H4 (cell line): Measurements from ENCODE around the gene HMSD. TPM values are rescaled to one million over a fixed set of nuclear protein-coding genes. Genes with fewer than 3 reads are reported as not detected.
A peak's percentile ranks its signal among the peaks of the same experiment; 100 is the strongest.

Source experiments
- DNase-seq: peaks from one replicate; pipeline ENCODE4 v3.0.0-alpha.2; 2015; ENCODE audit warnings: low spot score
- total RNA-seq: library from RNA; depleted of rRNA; stranded (reverse); fragments of >200 nt; shearing (Covaris generic); gene quantifications from 2 replicates; pipeline ENCODE4 v1.2.3, GENCODE V29; 2014

HMSD gene
- total RNA-seq, 1 experiment from 2014 or later: 0.12 TPM

DNA sequence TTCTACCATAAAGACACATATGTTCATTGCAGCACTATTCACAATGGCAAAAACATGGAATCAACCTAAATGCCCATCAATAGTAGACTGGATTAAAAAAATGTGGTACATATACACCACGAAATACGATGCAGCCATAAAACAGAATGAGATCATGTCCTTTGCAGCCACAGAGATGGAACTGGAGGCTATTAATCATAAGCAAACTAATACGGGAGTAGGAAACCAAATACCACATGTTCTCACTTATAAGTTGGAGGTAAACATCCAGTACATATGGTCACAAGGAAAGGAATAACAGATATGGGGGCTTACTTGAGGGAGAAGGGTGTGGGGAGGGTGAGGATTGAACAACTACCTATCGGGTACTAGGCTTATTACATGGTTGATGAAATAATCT is 7.7 kb downstream of the HMSD start:
- no peak for DNase-seq

DNA sequence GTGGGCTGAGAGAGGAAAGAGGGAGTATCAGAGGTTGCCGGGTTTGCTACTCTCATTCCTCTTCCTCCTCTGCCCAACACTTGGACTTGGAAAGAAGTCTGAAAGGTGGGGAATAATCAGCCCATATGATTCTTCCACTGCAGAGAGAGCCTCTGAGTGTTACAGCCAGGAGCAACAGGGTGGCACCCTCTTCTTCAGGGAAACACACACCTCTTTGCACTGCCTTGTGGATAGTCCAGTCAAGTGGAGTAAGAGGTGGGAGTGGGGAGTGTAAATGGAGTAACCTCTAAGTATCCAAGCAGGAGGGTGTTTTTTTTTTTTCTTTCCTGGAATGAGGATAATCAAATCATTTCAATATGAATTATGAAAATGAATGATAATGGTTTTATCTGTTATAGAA is 11.8 kb downstream of the HMSD start:
- DNase-seq: no peak

DNA sequence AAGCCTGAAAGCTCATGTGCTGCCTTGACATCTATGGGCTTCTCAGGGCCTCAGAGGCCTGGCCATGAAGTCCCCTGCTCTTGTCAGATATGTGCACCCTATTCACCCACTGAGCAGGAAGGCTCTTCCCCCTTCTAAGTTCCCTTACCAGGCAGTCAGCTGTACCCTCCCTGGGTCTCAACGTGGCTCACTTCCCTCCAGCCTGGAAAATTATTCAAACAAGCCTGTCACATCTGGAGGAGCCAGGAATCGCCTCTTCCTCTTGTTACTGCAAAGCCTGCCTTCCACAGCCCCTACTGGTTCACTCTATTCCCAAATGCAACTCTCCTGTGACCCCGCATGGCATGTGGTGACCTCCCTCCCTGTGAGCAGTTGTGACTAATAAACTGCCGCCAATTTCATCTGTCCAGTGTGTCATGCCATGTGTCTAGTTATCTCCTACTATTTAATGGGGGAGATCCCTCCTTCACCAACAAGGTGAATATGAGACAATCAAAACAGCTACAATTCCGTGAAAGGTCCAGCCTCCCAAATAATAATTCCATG is 12.4 kb downstream of the HMSD start:
- DNase-seq: no peak

- DNase-seq: no peak
Measured at GRCh38 chr18:63962137-63962536, 13.0 kb downstream of the HMSD start.

GRCh38 chr18:63963615-63964256 is 14.6 kb downstream of the HMSD start:
- peak; percentile 74 for DNase-seq

GRCh38 chr18:63964908-63965307 is 15.8 kb downstream of the HMSD start:
- DNase-seq: no peak

DNA sequence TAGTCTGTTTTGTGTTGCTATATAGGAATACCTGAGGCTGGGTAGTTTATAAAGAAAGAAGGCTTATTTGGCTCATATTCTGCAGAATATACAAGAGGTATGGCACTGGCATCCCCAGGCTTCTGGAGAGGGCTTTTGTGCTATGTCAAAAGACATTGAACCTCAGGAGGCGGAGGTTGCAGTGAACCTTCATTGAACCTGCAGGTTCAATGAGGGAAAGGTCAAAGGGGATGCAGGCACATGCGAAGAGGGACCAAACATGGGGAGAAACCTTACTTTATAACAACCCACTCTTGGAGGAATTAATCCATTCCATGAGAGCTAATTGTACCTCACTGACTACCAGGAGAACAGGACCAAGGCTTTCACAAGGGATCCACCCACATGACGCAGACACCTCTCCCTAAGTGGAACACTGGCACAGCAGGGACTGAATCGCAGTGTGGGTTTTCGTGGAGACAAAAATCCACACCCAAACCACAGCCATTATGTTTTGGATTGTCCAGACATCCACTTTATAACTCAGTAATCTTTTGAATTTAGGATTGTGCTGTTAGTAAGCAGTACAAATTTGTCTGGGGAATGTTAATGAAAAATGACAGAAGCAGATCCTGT is 16.7 kb downstream of the HMSD start:
- DNase-seq: no peak

DNA sequence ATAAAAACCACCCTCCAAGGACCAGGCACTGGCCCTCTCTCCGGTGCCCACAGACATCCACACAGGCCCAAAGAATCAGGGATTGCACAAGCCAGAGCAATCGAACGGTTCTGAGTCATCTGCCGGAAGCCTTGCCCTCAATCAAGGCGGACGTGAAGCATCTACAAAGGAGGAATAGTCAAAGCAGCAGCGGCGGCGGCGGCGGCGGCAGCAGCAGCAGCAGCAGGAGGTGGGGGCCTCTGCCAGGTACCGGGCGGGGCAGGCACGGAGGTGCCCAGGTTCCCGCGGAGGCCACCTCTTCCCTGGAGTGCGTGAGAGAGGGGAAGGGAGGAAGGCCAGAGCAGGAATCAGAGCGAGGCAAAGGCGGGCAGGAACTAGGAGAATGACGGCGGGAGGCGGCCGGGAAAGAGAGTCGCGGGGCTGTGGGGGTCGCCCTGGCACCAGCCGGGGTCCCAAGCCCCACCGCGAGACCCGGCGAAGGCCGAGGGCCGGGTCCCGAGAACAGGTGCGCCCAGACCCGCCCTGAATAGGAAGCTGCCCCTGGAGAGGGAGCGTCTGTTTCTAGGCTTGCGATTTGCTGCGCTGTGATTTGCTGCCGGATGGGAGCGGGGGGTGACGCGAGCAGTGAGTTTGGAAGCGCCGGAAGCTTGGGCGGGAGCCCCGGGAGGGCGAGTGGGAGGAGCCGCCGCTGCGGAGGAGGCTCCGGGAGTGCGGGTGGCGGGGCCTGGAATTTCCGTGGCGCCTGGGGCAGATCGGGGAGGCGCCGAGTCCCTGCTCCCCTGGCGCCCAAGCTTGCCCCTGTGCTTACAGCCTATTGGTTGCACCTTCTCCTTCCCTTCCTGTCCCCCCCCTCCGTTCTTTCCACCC is 21.1 kb downstream of the HMSD start, which contains the start of gene SERPINB8:
Gene SERPINB8, plus strand, starts transcription at position 140 of the 867 bp plus-strand sequence. CDS start 8,228 bp downstream, outside the sequence.
- DNase-seq: peak; percentile 95

DNA sequence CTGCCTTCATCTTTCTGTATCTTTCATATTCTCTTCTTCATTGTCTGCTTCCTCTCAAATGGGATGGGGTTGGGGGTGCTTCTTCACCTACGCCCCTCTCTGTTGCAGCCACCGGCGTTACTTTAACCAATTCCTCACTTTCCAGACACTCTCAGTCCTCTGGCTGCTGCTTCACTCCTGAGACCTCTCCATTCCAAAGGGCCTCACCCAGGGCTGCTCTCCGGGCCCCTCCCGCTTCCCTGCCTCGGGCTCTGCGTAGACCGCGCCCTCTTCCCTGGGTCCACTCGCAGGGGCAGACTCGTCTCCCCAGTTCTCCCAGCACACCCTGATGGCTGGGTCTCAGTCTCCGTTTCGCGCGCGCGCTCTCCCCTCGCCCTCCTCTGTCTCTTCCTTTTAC is 21.7 kb downstream of the HMSD start:
- DNase-seq: no peak

GRCh38 chr18:63971320-63972001 is 22.4 kb downstream of the HMSD start:
- no peak for DNase-seq

DNA sequence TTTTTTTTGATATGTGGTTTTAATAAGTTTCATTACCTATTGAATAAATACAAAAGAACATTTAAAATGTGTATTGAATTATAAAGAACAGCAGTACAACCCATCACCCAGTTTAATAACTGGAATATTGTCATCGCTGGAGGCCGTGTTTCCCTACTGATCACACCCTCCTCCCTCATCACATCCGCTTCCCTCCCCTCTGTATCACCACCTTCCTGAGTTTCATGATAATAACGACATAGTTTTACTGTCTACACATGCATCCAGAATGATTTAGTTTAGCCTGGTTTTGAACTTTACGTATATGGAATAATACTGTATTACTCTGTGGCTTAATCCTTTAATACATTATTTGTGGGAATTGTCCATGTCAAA is 22.9 kb downstream of the HMSD start:
- DNase-seq: no peak

- DNase-seq: peak; percentile 29
Measured at GRCh38 chr18:63974991-63975390, 25.9 kb downstream of the HMSD start.

- no peak for DNase-seq
Measured at GRCh38 chr18:63975628-63976027, 26.5 kb downstream of the HMSD start.

GRCh38 chr18:63977040-63977439 is 27.9 kb downstream of the HMSD start:
- no peak for DNase-seq

DNA sequence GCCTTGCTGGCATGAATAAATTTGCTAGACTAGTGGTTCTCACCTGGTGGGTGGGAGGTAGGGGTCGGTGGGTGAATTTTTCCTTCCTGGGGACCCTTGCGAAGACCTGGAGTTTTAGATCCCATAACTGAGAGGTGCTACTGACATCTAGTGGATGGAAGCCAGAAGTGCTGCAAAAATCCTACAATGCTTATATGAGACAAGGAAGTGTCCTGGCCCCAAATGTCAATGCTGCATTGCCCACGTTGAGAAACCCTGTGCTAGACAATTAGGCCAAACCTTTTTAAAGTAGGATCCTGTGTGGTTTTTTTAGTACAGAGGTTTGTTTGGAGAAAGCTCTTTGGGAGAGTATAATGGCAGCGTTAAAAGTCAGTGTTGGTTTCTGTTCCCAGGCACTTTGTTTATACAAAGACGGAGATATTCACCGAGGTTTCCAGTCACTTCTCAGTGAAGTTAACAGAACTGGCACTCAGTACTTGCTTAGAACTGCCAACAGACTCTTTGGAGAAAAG is 30.4 kb downstream of the HMSD start:
- DNase-seq: peak; percentile 81

DNA sequence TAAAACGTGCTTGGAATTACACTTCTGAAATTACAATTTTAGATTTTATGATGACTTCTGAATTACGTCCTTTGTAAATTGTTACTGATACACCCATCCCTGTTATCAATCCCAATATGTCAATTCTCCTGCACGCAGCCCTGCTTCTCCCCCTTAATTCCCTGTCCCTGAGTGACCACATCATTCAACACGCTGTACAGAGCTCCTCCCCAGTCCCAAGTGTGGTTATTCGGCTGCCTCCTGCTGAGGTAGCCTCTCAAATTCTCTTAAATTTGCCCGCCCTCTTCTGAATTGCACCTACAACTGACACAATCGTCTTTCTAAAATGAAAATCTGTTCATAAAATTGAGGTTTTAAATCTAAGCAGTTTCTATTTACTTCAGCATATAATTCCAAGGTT is 30.9 kb downstream of the HMSD start:
- DNase-seq: no peak

- DNase-seq: no peak
Measured at GRCh38 chr18:63980896-63981460, 31.9 kb downstream of the HMSD start.

GRCh38 chr18:63981719-63982118 is 32.6 kb downstream of the HMSD start:
- DNase-seq: no peak

- no peak for DNase-seq
Measured at GRCh38 chr18:63982361-63982760, 33.3 kb downstream of the HMSD start.

DNA sequence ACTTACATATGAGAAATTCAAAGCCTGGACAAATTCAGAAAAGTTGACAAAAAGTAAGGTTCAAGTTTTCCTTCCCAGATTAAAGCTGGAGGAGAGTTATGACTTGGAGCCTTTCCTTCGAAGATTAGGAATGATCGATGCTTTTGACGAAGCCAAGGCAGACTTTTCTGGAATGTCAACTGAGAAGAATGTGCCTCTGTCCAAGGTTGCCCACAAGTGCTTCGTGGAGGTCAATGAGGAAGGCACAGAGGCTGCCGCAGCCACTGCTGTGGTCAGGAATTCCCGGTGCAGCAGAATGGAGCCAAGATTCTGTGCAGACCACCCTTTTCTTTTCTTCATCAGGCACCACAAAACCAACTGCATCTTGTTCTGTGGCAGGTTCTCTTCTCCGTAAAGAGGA is 37.8 kb downstream of the HMSD start:
- no peak for DNase-seq

GRCh38 chr18:63987743-63988142 is 38.6 kb downstream of the HMSD start:
- DNase-seq: no peak
